Breast epithelium (tissue), 3 donors: ENCODE results near the gene PHAX.

Experiments used
- CTCF ChIP-seq, 3 donors: fragments of 450-650 bp; IDR thresholded peaks; one replicate each; pipeline ENCODE4 v1.5.1; 2016 to 2017; ENCODE audit warnings: antibody characterized with exemption in 3 of 3, mild to moderate bottlenecking in 3 of 3, moderate library complexity in 3 of 3
- POLR2A ChIP-seq: fragments of 450-650 bp; IDR thresholded peaks from one replicate; pipeline ENCODE4 v1.6.1; 2016; ENCODE audit warnings: antibody characterized with exemption, mild to moderate bottlenecking, moderate library complexity
- POLR2AphosphoS5 ChIP-seq, 3 donors: sonication (generic); formaldehyde crosslinking; IDR thresholded peaks; one replicate each; pipeline ENCODE4 v1.6.1; 2017; ENCODE audit warnings: antibody characterized with exemption in 3 of 3

DNA sequence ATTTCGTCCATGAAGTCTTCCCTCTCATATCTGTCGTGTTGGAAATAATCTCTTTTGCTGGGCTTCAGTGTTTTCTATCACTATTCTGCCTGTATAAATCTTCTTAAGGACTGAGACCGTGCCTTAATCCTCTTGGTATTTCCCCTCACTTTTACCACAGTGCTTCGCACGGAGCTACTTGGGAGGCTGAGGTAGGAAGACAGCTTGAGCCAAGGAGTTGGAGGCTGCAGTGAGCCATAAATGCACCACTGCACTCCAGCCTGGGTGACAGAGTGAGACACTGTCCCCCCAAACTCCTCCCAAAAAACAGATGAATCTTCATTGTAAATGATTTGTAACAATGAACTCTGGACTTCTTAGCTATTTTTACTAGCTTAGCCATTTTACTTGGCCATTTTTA, 57.8 kb downstream of the PHAX start:
- TF ChIP-seq POLR2AphosphoS5 (IDR thresholded peaks at IDR 0.05) (no peak), POLR2A (no peak), CTCF (IDR thresholded peaks at IDR 0.05) (no peak)
